SK-N-SH (cell line): Measurements from ENCODE around the gene RCAN2. TPM values are rescaled to one million over a fixed set of nuclear protein-coding genes. Genes with fewer than 3 reads are reported as not detected.

ENCODE experiments used
- CTCF ChIA-PET: fragments of 300-600, 350-600 bp; formaldehyde crosslinking; extraction: SDS; loops from one replicate; lab custom pipeline; 2021; lab: Yijun Ruan, JAX
- POLR2A ChIA-PET: fragments of 350-600 bp; sonication (Branson Sonifier 250); formaldehyde crosslinking; extraction: SDS; loops from one replicate; lab custom pipeline; 2020; ENCODE audit warnings: antibody characterized with exemption, inconsistent platforms; lab: Yijun Ruan, JAX
- DNase-seq: peaks from one replicate; pipeline ENCODE4 v3.0.0; 2012
- H2AFZ ChIP-seq: fragments of 200-600 bp; sonication (generic); 2 replicates; pipeline ENCODE4 v1.8.1; 2016; ENCODE audit warnings: antibody characterized with exemption, mild to moderate bottlenecking, low read depth
- H3F3A ChIP-seq: fragments of 200-600 bp; sonication (generic); replicated peaks from 2 replicates; pipeline ENCODE3; 2016; ENCODE audit warnings: antibody characterized with exemption, mild to moderate bottlenecking; ENCODE audit not compliant: insufficient read depth
- H3K27ac ChIP-seq, 2 experiments: fragments of 200-500 bp in 1 of 2; fragments of 200-600 bp in 1 of 2; sonication (Bioruptor generic) in 1 of 2; sonication (generic), shearing (Covaris generic) in 1 of 2; 2 replicates each; pipeline versions ENCODE4 v1.5.1 to v1.6.1; 2014 to 2016; ENCODE audit warnings: low read depth in 2 of 2, inconsistent platforms in 1 of 2, low read length in 1 of 2, mild to moderate bottlenecking in 1 of 2, mixed read lengths in 1 of 2
- H3K27me3 ChIP-seq: fragments of 200-600 bp; sonication (generic), shearing (Covaris generic); 2 replicates; pipeline ENCODE4 v1.6.1; 2016; ENCODE audit warnings: mixed run types; ENCODE audit not compliant: insufficient read depth
- H3K36me3 ChIP-seq, 2 experiments: fragments of 200-500 bp in 1 of 2; fragments of 200-600 bp in 1 of 2; sonication (Bioruptor generic) in 1 of 2; sonication (generic) in 1 of 2; replicated peaks in 1 of 2; 2 replicates each; pipeline versions ENCODE3 to v1.5.1; 2014 to 2016; ENCODE audit warnings: low read length in 1 of 2, mild to moderate bottlenecking in 1 of 2; ENCODE audit not compliant: insufficient read depth in 2 of 2, control insufficient read depth in 1 of 2
- H3K4me1 ChIP-seq, 2 experiments: fragments of 200-500 bp in 1 of 2; fragments of 200-600 bp in 1 of 2; sonication (Bioruptor generic) in 1 of 2; sonication (generic), shearing (Covaris generic) in 1 of 2; 2 replicates each; pipeline versions ENCODE4 v1.5.1 to v1.6.1; 2014 to 2016; ENCODE audit warnings: low read depth in 1 of 2, low read length in 1 of 2, mixed run types in 1 of 2; ENCODE audit not compliant: insufficient read depth in 2 of 2, control insufficient read depth in 1 of 2
- H3K4me2 ChIP-seq: fragments of 200-600 bp; sonication (generic), shearing (Covaris generic); 2 replicates; pipeline ENCODE4 v1.6.1; 2017; ENCODE audit warnings: mixed run types
- H3K4me3 ChIP-seq, 2 experiments: fragments of 200-500 bp in 1 of 2; fragments of 200-600 bp in 1 of 2; sonication (Bioruptor generic) in 1 of 2; sonication (generic), shearing (Covaris generic) in 1 of 2; 2 replicates each; pipeline versions ENCODE4 v1.5.1 to v1.8.1; 2014 to 2016; ENCODE audit warnings: low read depth in 2 of 2, inconsistent platforms in 1 of 2, low read length in 1 of 2, mild to moderate bottlenecking in 1 of 2, mixed read lengths in 1 of 2, moderate library complexity in 1 of 2
- H3K79me2 ChIP-seq: fragments of 200-600 bp; sonication (generic); 2 replicates; pipeline ENCODE4 v1.8.1; 2017; ENCODE audit warnings: mild to moderate bottlenecking; ENCODE audit not compliant: insufficient read depth
- H3K9ac ChIP-seq: fragments of 200-600 bp; sonication (generic); 2 replicates; pipeline ENCODE4 v1.6.1; 2017; ENCODE audit warnings: mixed run types
- H3K9me2 ChIP-seq: fragments of 200-600 bp; sonication (generic); 2 replicates; pipeline ENCODE4 v1.6.1; 2017; ENCODE audit warnings: mixed run types
- H3K9me3 ChIP-seq: fragments of 200-600 bp; sonication (generic); 2 replicates; pipeline ENCODE4 v1.6.1; 2017; ENCODE audit warnings: mixed run types, mild to moderate bottlenecking, moderate library complexity
- H4K20me1 ChIP-seq: fragments of 200-600 bp; sonication (generic); 2 replicates; pipeline ENCODE4 v1.6.1; 2017; ENCODE audit warnings: mild to moderate bottlenecking, mixed run types; ENCODE audit not compliant: insufficient read depth
- CHD2 ChIP-seq: fragments of 150-350 bp; IDR thresholded peaks from 2 replicates; pipeline ENCODE4 v1.6.1; 2018; ENCODE audit warnings: low read length; ENCODE audit not compliant: partially characterized antibody
- ELF1 ChIP-seq: IDR thresholded peaks from 2 replicates; pipeline ENCODE4 v1.4.0; 2012
- EZH2phosphoT487 ChIP-seq: fragments of 200-600 bp; sonication (generic); IDR thresholded peaks from 2 replicates; pipeline ENCODE4 v1.6.1; 2017; ENCODE audit warnings: low read depth, mixed run types, mild to moderate bottlenecking, antibody characterized with exemption, moderate library complexity, borderline replicate concordance
- FOSL2 ChIP-seq: IDR thresholded peaks from 2 replicates; pipeline ENCODE4 v1.4.0; 2012; ENCODE audit warnings: low read depth, mild to moderate bottlenecking, moderate library complexity, borderline replicate concordance
- FOXJ3 ChIP-seq: sonication (generic); formaldehyde crosslinking; IDR thresholded peaks from 2 replicates; pipeline ENCODE4 v1.5.1; 2020; ENCODE audit warnings: mild to moderate bottlenecking, missing genetic modification reagents
- GATA2 ChIP-seq: sonication (generic); formaldehyde crosslinking; IDR thresholded peaks from 2 replicates; pipeline ENCODE4 v1.5.0; 2020; ENCODE audit warnings: mild to moderate bottlenecking, missing genetic modification reagents
- JUND ChIP-seq: IDR thresholded peaks from 2 replicates; pipeline ENCODE4 v1.4.0; 2012
- NFIC ChIP-seq: IDR thresholded peaks from 2 replicates; pipeline ENCODE4 v1.4.0; 2012; ENCODE audit warnings: borderline replicate concordance
- POLR2AphosphoS5 ChIP-seq: IDR thresholded peaks from 2 replicates; pipeline ENCODE4 v1.6.1; 2012; ENCODE audit warnings: low read depth, low read length
- RCOR1 ChIP-seq: fragments of 150-350 bp; IDR thresholded peaks from 2 replicates; pipeline ENCODE4 v1.6.1; 2017; ENCODE audit warnings: antibody characterized with exemption, low read length
- REST ChIP-seq: IDR thresholded peaks from 2 replicates; pipeline ENCODE4 v1.6.1; 2012; ENCODE audit warnings: mild to moderate bottlenecking, low read depth, low read length, moderate library complexity
- RFX5 ChIP-seq: IDR thresholded peaks from 2 replicates; pipeline ENCODE4 v1.6.1; 2012; ENCODE audit warnings: mild to moderate bottlenecking, improper control_type of control experiment, low read length
- RXRA ChIP-seq: IDR thresholded peaks from 2 replicates; pipeline ENCODE4 v1.4.0; 2012; ENCODE audit warnings: low read depth, mild to moderate bottlenecking, borderline replicate concordance
- SIN3A ChIP-seq: IDR thresholded peaks from 2 replicates; pipeline ENCODE4 v1.6.1; 2012; ENCODE audit warnings: low read depth, mild to moderate bottlenecking, low read length, moderate library complexity, borderline replicate concordance
- ZBTB33 ChIP-seq: IDR thresholded peaks from 2 replicates; pipeline ENCODE4 v1.4.0; 2012; ENCODE audit warnings: low read depth, borderline replicate concordance
- WGBS: methylation state at CpG from one replicate; pipeline ENCODE4 v1.1.6; 2017; ENCODE audit warnings: low lambda C conversion rate; 5-methylcytosine and 5-hydroxymethylcytosine counted together
- polyA plus RNA-seq, 3 experiments: library from polyadenylated mRNA; depleted of rRNA; stranded (reverse); fragments of >200 nt; gene quantifications; 2 replicates each; pipeline ENCODE4 v1.2.3, GENCODE V29; 2012

Gene RCAN2
- polyA plus RNA-seq, 1 of the 3 experiments (the other 2 are of a cell fraction): not detected

GRCh38 chr6:46443623-46444022 is 47.6 kb downstream of the RCAN2 start:
- H3K27me3 ChIP-seq: no peaks in the 10 kb centered on the region
- H3K4me2 ChIP-seq: no peak overlapping the region
- H3K9me2 ChIP-seq: no peaks in the 10 kb centered on the region; the same call in 1 of the 2 replicates
- 12% methylated on average over 3 of the region's 3 CpGs for WGBS
- CTCF ChIA-PET: no interaction called here
- H3K79me2 ChIP-seq: no peaks in the 10 kb centered on the region
- H3K9me3 ChIP-seq: no peaks in the 10 kb centered on the region; the same call in 1 of the 2 replicates
- H3K9ac ChIP-seq: no peak overlapping the region
- no peaks in the 10 kb centered on the region for H3F3A ChIP-seq
- no peaks in the 10 kb centered on the region for H3K4me1 ChIP-seq
- H4K20me1 ChIP-seq: no peaks in the 10 kb centered on the region
- POLR2A ChIA-PET: no interaction called here
- H3K27ac ChIP-seq: no peak overlapping the region
- H3K4me3 ChIP-seq: no peak overlapping the region
- no peak for DNase-seq
- no peak overlapping the region for H2AFZ ChIP-seq
- no peaks in the 10 kb centered on the region for H3K36me3 ChIP-seq
- TF ChIP-seq ZBTB33: no peak
- no peak for TF ChIP-seq RXRA
- TF ChIP-seq EZH2phosphoT487: no peak
- no peak for TF ChIP-seq POLR2AphosphoS5
- no peak for TF ChIP-seq JUND
- no peak for TF ChIP-seq FOXJ3 (CRISPR knock-in tag)
- TF ChIP-seq ELF1: no peak
- no peak for TF ChIP-seq NFIC
- TF ChIP-seq FOSL2: no peak
- no peak for TF ChIP-seq GATA2 (CRISPR knock-in tag)
- no peak for TF ChIP-seq CHD2
- no peak for TF ChIP-seq RFX5

GRCh38 chr6:46440641-46441040 is 50.6 kb downstream of the RCAN2 start:
- no peak overlapping the region for H3K4me3 ChIP-seq
- H3K4me1 ChIP-seq: no peaks in the 10 kb centered on the region
- no peaks in the 10 kb centered on the region for H3F3A ChIP-seq
- H3K27me3 ChIP-seq: no peaks in the 10 kb centered on the region
- ChIA-PET POLR2A (no interaction called here), CTCF (no interaction called here)
- no peak overlapping the region for H3K27ac ChIP-seq
- no peak for TF ChIP-seq RCOR1
- no peak for TF ChIP-seq GATA2 (CRISPR knock-in tag)
- TF ChIP-seq RXRA: no peak
- TF ChIP-seq SIN3A: no peak
- TF ChIP-seq CHD2: no peak
- TF ChIP-seq ELF1: no peak
- no peak for TF ChIP-seq REST
- no peaks in the 10 kb centered on the region for H4K20me1 ChIP-seq
- no peaks in the 10 kb centered on the region for H3K9me2 ChIP-seq
- H3K9ac ChIP-seq: no peak overlapping the region
- H3K36me3 ChIP-seq: no peaks in the 10 kb centered on the region
- 2% methylated on average over 1 of the region's 1 CpG for WGBS
- no peak for DNase-seq
- no peak overlapping the region for H3K4me2 ChIP-seq
- no peaks in the 10 kb centered on the region for H3K79me2 ChIP-seq
- no peak overlapping the region for H2AFZ ChIP-seq
- H3K9me3 ChIP-seq: no peaks in the 10 kb centered on the region
